GM19468 (cell line): Measurements from ENCODE around the gene MARK1.

ENCODE experiments used
- ATAC-seq: cut with Tn5 transposase; IDR thresholded peaks from one replicate; pipeline ENCODE4 v1.9.1; 2021; ENCODE audit warnings: mild to moderate bottlenecking, moderate library complexity, moderate number of reproducible peaks; ENCODE audit not compliant: unreplicated experiment; ENCODE audit errors: extremely low read depth

MARK1 gene

DNA sequence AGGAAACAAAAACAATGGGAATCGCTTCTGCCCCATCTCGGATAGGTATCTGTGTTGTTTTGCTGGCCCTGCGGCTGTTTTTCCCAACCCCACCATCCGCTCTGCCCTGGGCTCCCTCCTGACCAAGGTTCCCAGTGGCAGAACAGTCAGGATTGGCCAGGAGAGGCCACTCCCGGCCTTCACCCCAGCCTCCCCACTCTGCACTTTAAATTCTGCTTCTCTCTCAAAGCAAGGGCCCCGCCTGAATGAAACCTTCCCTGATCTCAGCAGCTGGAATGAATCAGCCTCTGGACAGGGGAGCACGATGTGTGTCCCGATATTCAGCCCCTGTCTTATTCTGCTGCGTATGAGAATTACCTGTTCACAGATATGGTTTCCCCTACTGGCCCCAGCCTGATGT, 178.5 kb downstream of the MARK1 start:
- ATAC-seq, result no peak

DNA sequence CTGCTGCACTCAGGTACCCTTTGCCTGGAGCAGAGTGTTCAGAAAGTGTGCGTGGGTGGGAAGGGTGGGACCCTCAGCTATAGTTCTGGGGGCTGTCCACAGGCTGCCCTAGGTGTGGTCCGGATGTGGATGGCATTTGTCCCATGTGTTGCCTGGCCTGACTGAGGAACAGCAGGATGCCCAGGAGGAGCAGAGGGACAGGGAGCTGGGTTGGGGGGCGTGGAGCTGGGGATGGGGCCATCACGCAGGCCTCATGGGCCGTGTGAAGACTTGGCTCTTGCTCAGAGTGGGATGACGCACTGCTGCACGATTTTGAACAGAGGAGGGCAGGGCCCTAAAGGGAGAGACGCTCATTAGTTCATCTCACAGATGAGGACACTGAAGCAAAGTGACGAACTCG, 179.2 kb downstream of the MARK1 start:
- no peak for ATAC-seq

DNA sequence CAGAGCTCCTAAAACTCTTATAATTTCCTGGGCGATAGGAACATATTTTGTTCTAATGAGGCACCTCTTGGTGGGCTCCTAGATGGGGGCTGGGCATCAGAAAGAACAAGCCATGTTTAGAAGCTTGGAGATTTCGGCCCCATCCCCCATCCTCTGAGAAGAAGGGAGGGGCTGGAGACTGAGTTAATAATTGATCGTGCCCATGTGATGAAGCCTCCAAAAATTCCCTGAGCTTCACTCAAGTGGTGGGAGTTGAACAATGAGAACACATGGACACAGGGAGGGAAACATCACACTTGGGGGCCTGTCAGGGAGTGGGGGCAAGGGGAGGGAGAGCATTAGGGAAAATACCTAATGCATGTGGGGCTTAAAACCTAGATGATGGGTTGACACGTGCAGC, 180.3 kb downstream of the MARK1 start:
- no peak for ATAC-seq

DNA sequence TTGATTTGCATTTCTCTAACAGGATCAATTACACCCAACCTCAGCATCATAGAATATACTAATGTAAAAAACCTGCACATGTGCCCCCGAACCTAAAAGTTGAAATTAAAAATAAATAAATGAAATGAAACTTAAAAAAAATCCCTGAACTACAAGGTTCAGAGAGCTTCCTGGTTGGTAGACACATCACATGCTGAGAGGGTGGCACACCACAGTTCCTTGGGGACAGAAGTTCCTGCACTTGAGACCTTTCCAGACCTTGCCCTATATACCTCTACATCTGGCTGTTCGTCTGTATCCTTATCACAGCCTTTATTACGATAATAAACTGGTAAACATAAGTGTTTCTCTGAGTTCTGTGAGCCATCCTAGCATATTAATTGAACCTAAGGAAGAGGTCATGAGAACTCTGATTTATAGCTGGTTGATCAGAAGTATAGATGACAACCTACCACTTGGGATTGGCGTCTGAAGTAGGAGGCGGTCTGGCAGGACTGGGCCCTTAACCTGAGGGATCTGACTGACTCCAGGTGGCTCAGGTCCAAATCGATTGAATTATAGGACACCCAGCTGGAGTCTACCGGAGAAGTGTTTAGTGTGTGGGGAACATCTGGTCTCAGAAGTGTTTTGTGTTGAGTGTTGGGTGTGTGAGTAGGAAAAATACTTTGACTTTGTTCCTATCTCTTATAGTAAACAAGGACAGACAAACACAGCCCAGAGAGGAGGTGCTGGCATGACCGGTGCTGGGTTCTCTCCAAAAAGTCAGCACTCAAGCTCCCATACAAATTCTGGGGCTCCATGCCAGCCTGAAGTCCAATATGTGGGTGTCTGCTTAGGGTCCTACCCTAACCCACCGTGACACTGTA, 181.2 kb downstream of the MARK1 start:
- ATAC-seq, result no peak

DNA sequence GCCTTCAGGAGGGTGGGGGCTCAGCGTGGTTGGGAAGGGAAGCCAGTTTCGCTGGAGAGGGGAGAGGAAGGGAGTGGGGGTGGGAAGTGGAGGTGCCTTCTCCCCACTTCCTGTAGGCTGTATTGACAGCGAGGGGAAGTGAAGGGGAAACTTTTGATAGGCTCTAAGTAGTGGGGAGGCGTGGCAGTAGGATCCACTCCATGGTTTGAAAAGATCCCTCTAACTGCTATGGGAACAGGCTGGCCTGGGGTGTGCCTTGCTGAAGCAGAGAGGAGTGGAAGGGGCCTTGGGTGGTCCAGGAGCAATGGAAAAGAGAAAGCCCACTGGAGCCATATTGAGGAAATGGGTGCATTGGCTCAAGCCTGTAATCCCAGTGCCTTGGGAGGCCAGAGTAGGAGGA, 182.4 kb downstream of the MARK1 start:
- ATAC-seq, result no peak

DNA sequence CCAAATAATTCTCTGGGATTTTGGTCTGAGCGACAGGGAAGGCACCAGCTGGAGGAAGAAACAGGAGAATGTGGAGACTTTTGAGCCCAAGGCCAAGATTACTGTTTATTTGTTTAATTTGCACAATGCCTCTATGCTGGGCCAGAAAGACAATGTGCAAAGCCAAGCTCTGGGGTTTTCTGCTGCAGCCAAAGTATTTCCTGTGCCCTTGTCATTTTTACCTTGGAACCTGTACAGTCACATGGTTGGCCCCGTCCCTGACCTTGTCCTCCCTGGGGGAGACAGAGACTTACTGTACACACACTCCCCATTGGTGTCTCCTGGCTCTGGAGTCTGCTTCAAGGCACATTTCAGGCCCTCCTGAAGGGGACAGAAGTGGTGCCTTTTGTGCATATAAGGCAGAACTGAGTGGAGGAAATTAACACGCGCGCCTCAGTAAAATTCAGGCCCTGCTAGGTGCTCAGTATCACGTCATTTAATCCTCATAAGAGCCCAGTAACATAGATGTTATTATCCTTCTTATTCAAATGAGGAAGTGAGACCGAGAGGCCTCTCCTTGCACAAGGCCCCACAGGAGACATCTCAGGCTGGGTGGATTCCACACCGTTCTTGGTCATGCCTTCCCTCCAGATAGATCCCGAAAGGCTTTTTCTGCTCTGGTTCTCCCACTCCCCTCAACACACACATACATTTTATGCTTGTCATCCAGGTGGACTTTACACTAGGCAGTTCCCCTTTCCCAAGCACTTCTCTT, 183.3 kb downstream of the MARK1 start:
- ATAC-seq, result no peak
